Panc1 (cell line): ENCODE results near the gene DUSP19. TPM values are rescaled to one million over a fixed set of nuclear protein-coding genes. Genes with fewer than 3 reads are reported as not detected.

ENCODE experiments used
- ATAC-seq: fragments of 200-7000 bp; cut with Tn5 transposase; 2 replicates; pipeline ENCODE4 v1.9.1; 2020; ENCODE audit warnings: mild to moderate bottlenecking, moderate library complexity
- BruUV-seq: library from RNA; stranded (reverse); fragments of 400-500 nt; replicated peaks from 2 replicates; lab custom pipeline; 2021; lab: Mats Ljungman, UMichigan
- CTCF ChIA-PET: fragments of 300-600 bp; sonication (Branson Sonifier 250); formaldehyde crosslinking; loops from one replicate; lab custom pipeline; 2022; ENCODE audit warnings: antibody characterized with exemption; lab: Charles Lee
- POLR2A ChIA-PET: fragments of 300-600 bp; sonication (Branson Sonifier 250); formaldehyde crosslinking; loops from one replicate; lab custom pipeline; 2022; ENCODE audit warnings: antibody characterized with exemption; lab: Charles Lee
- DNase-seq: peaks from one replicate; pipeline ENCODE4 v3.0.0-alpha.2; 2010; ENCODE audit warnings: low read depth, low spot score
- H3K27ac ChIP-seq: 2 replicates; pipeline ENCODE4 v1.5.1; 2011; ENCODE audit warnings: mild to moderate bottlenecking, low read length, inconsistent platforms
- H3K27me3 ChIP-seq: fragments of 200-500 bp; sonication (Bioruptor generic); 2 replicates; pipeline ENCODE4 v1.6.0; 2014; ENCODE audit warnings: low read length, inconsistent platforms; ENCODE audit not compliant: control insufficient read depth, insufficient read depth
- H3K36me3 ChIP-seq: fragments of 200-500 bp; sonication (Bioruptor generic); 2 replicates; pipeline ENCODE4 v1.5.1; 2014; ENCODE audit warnings: inconsistent platforms, mild to moderate bottlenecking, low read length, moderate library complexity; ENCODE audit not compliant: control insufficient read depth, insufficient read depth
- H3K4me1 ChIP-seq: 2 replicates; pipeline ENCODE4 v1.5.1; 2011; ENCODE audit warnings: inconsistent platforms, mild to moderate bottlenecking, low read length, moderate library complexity; ENCODE audit not compliant: control insufficient read depth, insufficient read depth
- H3K4me3 ChIP-seq, 2 experiments: 2 replicates each; pipeline ENCODE4 v1.5.1; 2011 to 2012; ENCODE audit warnings: low read depth in 2 of 2, low read length in 2 of 2, mild to moderate bottlenecking in 2 of 2, inconsistent platforms in 1 of 2, moderate library complexity in 1 of 2
- H3K9me3 ChIP-seq: fragments of 200-500 bp; sonication (Bioruptor generic); 2 replicates; pipeline ENCODE4 v1.5.1; 2014; ENCODE audit warnings: low read depth, mild to moderate bottlenecking, inconsistent platforms, low read length, moderate library complexity; ENCODE audit not compliant: control insufficient read depth, insufficient read depth
- POLR2AphosphoS5 ChIP-seq: IDR thresholded peaks from 2 replicates; pipeline ENCODE4 v1.6.1; 2012; ENCODE audit warnings: mild to moderate bottlenecking, low read depth, low read length, moderate library complexity
- SIN3A ChIP-seq: IDR thresholded peaks from 2 replicates; pipeline ENCODE4 v1.6.1; 2012; ENCODE audit warnings: low read depth, mild to moderate bottlenecking, low read length, moderate library complexity, borderline replicate concordance; ENCODE audit not compliant: insufficient read depth
- TCF7L2 ChIP-seq: IDR thresholded peaks from 2 replicates; pipeline ENCODE4 v1.6.1; 2011; ENCODE audit warnings: mild to moderate bottlenecking, low read depth, low read length, inconsistent platforms
- in situ Hi-C: cut with HindIII; loops from 2 replicates; pipeline ENCODE4 v1.10.0; 2016; ENCODE audit warnings: low sequenced_read_pairs, low pct_unique_long_range_greater_than_20kb
- intact Hi-C: fragments of 100-400 bp; cut with micrococcal nuclease; formaldehyde crosslinking; loops from one replicate; pipeline ENCODE4 v1.10.0; 2022; ENCODE audit not compliant: unreplicated experiment
- total RNA-seq: library from RNA; stranded (reverse); gene quantifications from one replicate; pipeline ENCODE4 v1.2.1, GENCODE V29; 2021; ENCODE audit not compliant: unreplicated experiment
- TF ChIP-seq, protein P1 (sequence below): fragments of 450-650 bp; IDR thresholded peaks from 2 replicates; pipeline ENCODE4 v1.5.1; 2017; ENCODE audit warnings: mild to moderate bottlenecking
- TF ChIP-seq, protein P2 (sequence below), 2 experiments: IDR thresholded peaks; 2 replicates each; pipeline ENCODE4 v1.6.1; 2011 to 2012; ENCODE audit warnings: low read depth in 2 of 2, control low read depth in 1 of 2, low read length in 1 of 2, mild to moderate bottlenecking in 1 of 2, moderate library complexity in 1 of 2; ENCODE audit not compliant: insufficient read depth in 1 of 2

DUSP19 gene
- total RNA-seq, 1 experiment from 2014 or later = 1.3 TPM

DNA sequence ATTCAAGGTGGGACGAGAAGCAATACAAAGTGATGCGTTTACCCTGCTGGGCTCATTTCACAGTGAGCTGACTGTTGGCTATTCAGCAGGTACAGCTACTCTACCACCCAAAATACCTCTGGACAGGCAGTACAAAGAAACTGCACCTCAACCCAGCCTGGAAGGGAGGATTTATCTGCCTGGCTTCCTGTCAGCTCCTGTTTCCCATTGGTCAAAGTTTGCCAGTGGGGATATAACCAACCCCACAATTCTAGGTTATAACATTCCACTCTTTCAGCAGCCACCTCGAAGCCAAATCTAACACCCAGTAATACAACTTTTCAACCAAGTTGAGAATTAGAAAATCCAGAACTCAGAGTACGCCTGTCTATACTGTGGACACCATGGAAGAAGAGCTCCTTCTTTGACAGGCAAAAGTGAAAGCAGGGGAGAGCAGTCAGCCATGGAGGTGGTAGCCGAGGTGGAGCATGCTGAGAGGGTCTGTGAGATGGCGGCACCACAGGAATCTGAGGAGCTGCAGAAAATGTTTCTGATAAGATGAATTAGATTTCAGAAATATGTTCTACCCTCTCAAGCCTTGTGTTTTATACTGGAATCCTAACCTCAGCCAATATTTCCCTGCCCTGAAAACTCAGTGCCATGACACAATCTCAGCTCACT, 10.8 kb downstream of the DUSP19 start:
- intact Hi-C loops = no loop called here
- ChIA-PET POLR2A (interaction anchor here (0.6 kb wide), 2 partner anchors 30 to 63 kb away, joined by 3 to 9 read pairs; no protein-coding TSS in a partner anchor), CTCF (interaction anchor here (0.7 kb wide), 1 partner anchor 18 kb away, joined by 3 read pairs; no protein-coding TSS in a partner anchor)
- H3K4me1 ChIP-seq = no peaks in the 10 kb centered on the region
- no peaks in the 10 kb centered on the region for H3K9me3 ChIP-seq
- ATAC-seq (peak; percentile 74), DNase-seq (no peak)
- H3K4me3 ChIP-seq = peak overlapping the region; percentile 25 to 46
- BruUV-seq = no TSS peak
- H3K36me3 ChIP-seq = no peaks in the 10 kb centered on the region
- in situ Hi-C loops = no loop called here
- H3K27ac ChIP-seq = no peak overlapping the region
- no peaks in the 10 kb centered on the region for H3K27me3 ChIP-seq
- TF ChIP-seq, protein P1, sequence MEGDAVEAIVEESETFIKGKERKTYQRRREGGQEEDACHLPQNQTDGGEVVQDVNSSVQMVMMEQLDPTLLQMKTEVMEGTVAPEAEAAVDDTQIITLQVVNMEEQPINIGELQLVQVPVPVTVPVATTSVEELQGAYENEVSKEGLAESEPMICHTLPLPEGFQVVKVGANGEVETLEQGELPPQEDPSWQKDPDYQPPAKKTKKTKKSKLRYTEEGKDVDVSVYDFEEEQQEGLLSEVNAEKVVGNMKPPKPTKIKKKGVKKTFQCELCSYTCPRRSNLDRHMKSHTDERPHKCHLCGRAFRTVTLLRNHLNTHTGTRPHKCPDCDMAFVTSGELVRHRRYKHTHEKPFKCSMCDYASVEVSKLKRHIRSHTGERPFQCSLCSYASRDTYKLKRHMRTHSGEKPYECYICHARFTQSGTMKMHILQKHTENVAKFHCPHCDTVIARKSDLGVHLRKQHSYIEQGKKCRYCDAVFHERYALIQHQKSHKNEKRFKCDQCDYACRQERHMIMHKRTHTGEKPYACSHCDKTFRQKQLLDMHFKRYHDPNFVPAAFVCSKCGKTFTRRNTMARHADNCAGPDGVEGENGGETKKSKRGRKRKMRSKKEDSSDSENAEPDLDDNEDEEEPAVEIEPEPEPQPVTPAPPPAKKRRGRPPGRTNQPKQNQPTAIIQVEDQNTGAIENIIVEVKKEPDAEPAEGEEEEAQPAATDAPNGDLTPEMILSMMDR = no peak
- TF ChIP-seq, protein P2, sequence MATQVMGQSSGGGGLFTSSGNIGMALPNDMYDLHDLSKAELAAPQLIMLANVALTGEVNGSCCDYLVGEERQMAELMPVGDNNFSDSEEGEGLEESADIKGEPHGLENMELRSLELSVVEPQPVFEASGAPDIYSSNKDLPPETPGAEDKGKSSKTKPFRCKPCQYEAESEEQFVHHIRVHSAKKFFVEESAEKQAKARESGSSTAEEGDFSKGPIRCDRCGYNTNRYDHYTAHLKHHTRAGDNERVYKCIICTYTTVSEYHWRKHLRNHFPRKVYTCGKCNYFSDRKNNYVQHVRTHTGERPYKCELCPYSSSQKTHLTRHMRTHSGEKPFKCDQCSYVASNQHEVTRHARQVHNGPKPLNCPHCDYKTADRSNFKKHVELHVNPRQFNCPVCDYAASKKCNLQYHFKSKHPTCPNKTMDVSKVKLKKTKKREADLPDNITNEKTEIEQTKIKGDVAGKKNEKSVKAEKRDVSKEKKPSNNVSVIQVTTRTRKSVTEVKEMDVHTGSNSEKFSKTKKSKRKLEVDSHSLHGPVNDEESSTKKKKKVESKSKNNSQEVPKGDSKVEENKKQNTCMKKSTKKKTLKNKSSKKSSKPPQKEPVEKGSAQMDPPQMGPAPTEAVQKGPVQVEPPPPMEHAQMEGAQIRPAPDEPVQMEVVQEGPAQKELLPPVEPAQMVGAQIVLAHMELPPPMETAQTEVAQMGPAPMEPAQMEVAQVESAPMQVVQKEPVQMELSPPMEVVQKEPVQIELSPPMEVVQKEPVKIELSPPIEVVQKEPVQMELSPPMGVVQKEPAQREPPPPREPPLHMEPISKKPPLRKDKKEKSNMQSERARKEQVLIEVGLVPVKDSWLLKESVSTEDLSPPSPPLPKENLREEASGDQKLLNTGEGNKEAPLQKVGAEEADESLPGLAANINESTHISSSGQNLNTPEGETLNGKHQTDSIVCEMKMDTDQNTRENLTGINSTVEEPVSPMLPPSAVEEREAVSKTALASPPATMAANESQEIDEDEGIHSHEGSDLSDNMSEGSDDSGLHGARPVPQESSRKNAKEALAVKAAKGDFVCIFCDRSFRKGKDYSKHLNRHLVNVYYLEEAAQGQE (IDR thresholded peaks at IDR 0.05; ENCODE audit: insufficient read depth in 1 of 2, low read depth in 2 of 2, low read length in 1 of 2) = no peak
- TF ChIP-seq SIN3A (no peak), POLR2AphosphoS5 (no peak), TCF7L2 (no peak)

DNA sequence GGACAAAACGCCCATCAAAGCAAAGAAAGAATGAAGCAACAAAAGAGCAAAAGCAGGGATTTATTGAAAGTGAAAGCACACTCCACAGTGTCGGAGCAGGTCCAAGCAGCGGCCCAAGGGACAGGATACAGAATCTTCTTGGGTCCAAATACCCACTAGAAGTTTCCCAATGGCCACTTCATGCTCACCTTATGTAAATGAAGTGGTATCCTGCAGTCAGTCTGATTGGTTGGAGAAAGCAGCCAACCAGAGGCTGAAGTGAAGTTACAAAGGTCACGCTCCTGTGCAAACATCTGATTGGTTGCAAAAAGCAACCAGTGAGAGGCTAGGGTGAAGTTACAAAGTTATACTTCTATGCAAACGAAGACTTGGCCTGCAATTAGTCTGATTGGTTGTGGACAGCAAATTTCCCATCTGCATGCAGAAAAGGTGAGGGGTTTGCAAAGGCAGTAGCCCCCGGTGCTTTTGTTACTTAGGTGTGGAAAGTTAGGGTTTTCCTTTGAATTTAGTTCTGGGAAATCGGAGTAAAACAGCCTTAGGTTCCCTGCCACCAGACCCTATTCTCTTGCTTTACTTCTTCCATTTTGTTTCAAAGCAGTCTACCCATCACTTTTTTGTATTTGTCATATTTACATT, 12.9 kb downstream of the DUSP19 start:
- DNase-seq (no peak), ATAC-seq (0 out of 2 replicates have a peak, but pooled peaks have one; percentile 38)
- Histone ChIP-seq H3K27me3 (no peaks in the 10 kb centered on the region), H3K4me3 (peak overlapping the region; percentile 3 to 10; a peak in 2 of 4 replicates), H3K27ac (no peak overlapping the region), H3K36me3 (no peaks in the 10 kb centered on the region), H3K4me1 (no peaks in the 10 kb centered on the region), H3K9me3 (no peaks in the 10 kb centered on the region)
- intact Hi-C loops (no loop called here), in situ Hi-C loops (no loop called here)
- ChIA-PET CTCF (no interaction called here), POLR2A (no interaction called here)
- TF ChIP-seq TCF7L2 (no peak), SIN3A (no peak)
- BruUV-seq = no TSS peak

DNA sequence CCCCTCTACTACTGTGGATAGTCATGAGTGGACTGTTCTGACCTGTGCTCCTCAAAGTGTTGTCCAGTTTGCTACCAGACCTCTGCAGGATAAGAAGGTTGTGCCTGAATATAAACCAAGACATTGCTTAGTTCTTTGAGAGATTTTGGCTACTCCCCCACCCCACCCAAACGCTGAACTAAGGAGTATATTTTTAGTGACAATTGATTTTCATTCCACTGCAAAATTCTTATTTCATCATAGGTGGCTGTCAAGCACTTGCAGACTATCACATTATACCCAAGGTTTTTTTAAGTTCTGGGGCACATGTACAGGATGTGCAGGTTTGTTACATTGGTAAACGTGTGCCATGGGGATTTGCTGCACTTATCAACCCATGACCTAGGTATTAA, 13.4 kb downstream of the DUSP19 start:
- no TSS peak for BruUV-seq
- no peak for TF ChIP-seq SIN3A
- no peak for TF ChIP-seq POLR2AphosphoS5
- in situ Hi-C loops = no loop called here

More for the DNA sequence above, 13.4 kb downstream of the DUSP19 start:
- ATAC-seq = no peak
- DNase-seq = no peak
- Histone ChIP-seq H3K4me1 (no peaks in the 10 kb centered on the region), H3K36me3 (no peaks in the 10 kb centered on the region), H3K27me3 (no peaks in the 10 kb centered on the region), H3K9me3 (no peaks in the 10 kb centered on the region), H3K4me3 (no peak overlapping the region), H3K27ac (no peak overlapping the region)
- intact Hi-C loops = no loop called here
- CTCF ChIA-PET = no interaction called here
- POLR2A ChIA-PET = no interaction called here
